Measurements from ENCODE around the gene GALP.
"Not testable (repeated sequence)": the region's sequence is repeated elsewhere in the genome, so short reads cannot be mapped to it uniquely, and the experiment has no call there.

Gene GALP

GRCh38 chr19:56148096-56148495 lies 27.7 kb upstream of the GALP start:
- no peak for DNase-seq (ENCODE audit: low read depth in 2 of 2)

GRCh38 chr19:56148955-56149655 lies 26.7 kb upstream of the GALP start:
- DNase-seq (ENCODE audit: low read depth in 2 of 2), result not testable (repeated sequence)

- DNase-seq (ENCODE audit: low read depth in 2 of 2), result no peak
These were observed 26.2 kb upstream of the GALP start for GRCh38 chr19:56149656-56150038.

- DNase-seq (ENCODE audit: low read depth in 2 of 2), result no peak
These were observed 25.4 kb upstream of the GALP start for GRCh38 chr19:56150358-56150757.

- no peak for DNase-seq (ENCODE audit: low read depth in 2 of 2)
These were observed 23.2 kb upstream of the GALP start for GRCh38 chr19:56152644-56153043.

GRCh38 chr19:56153507-56153906 lies 22.3 kb upstream of the GALP start:
- DNase-seq (ENCODE audit: low read depth in 2 of 2), result no peak

GRCh38 chr19:56155124-56155687 lies 20.6 kb upstream of the GALP start:
- no peak for DNase-seq (ENCODE audit: low read depth in 2 of 2)

- no peak for DNase-seq (ENCODE audit: low read depth in 2 of 2)
These were observed 19.0 kb upstream of the GALP start for GRCh38 chr19:56156768-56157167.

- DNase-seq (ENCODE audit: low read depth in 2 of 2), result no peak
These were observed 17.5 kb upstream of the GALP start for GRCh38 chr19:56158170-56158757.

- no peak for DNase-seq (ENCODE audit: low read depth in 2 of 2)
These were observed 16.7 kb upstream of the GALP start for GRCh38 chr19:56159009-56159559.

- no peak for DNase-seq (ENCODE audit: low read depth in 2 of 2)
These were observed 16.1 kb upstream of the GALP start for GRCh38 chr19:56159622-56160271.

- DNase-seq (ENCODE audit: low read depth in 2 of 2), result no peak
These were observed 14.3 kb upstream of the GALP start for GRCh38 chr19:56161534-56161933.

GRCh38 chr19:56162258-56162657 lies 13.6 kb upstream of the GALP start:
- no peak for DNase-seq (ENCODE audit: low read depth in 2 of 2)

- DNase-seq (ENCODE audit: low read depth in 2 of 2), result no peak
These were observed 12.7 kb upstream of the GALP start for GRCh38 chr19:56163097-56163496.

GRCh38 chr19:56167064-56167578 lies 8.7 kb upstream of the GALP start:
- no peak for DNase-seq (ENCODE audit: low read depth in 2 of 2)

- DNase-seq (ENCODE audit: low read depth in 2 of 2), result no peak
These were observed 5.5 kb upstream of the GALP start for GRCh38 chr19:56170261-56170660.

- no peak for DNase-seq (ENCODE audit: low read depth in 2 of 2)
These were observed 1.7 kb upstream of the GALP start for GRCh38 chr19:56174086-56174485.

GRCh38 chr19:56174550-56174949 lies 1.3 kb upstream of the GALP start:
- DNase-seq (ENCODE audit: low read depth in 2 of 2), result no peak

GRCh38 chr19:56176310-56176709 lies 502 bp downstream of the GALP start:
- DNase-seq (ENCODE audit: low read depth in 2 of 2), result not testable (repeated sequence)

GRCh38 chr19:56176881-56177280 lies 1.1 kb downstream of the GALP start:
- no peak for DNase-seq (ENCODE audit: low read depth in 2 of 2)

- no peak for DNase-seq (ENCODE audit: low read depth in 2 of 2)
These were observed 1.9 kb downstream of the GALP start for GRCh38 chr19:56177564-56178243.

GRCh38 chr19:56189785-56190184 lies 14.0 kb downstream of the GALP start:
- DNase-seq (ENCODE audit: low read depth in 2 of 2), result no peak
